Activated CD4-positive, alpha-beta T cell treated with anti-CD3 and anti-CD28 coated beads, Interleukin-2, amount 10 ng/mL, durations not matched to agents 7 days and 5 days (primary cell): ENCODE measurements around the gene CCDC40. TPM values are rescaled to one million over a fixed set of nuclear protein-coding genes. Genes with fewer than 3 reads are reported as not detected.

Experiments used
- CTCF ChIA-PET: fragments of 350-600 bp; sonication (Branson Sonifier 250); formaldehyde crosslinking; loops from one replicate; lab custom pipeline; 2021; ENCODE audit warnings: antibody characterized with exemption; lab: Charles Lee
- POLR2A ChIA-PET: fragments of 350-600 bp; sonication (Branson Sonifier 250); formaldehyde crosslinking; loops from one replicate; lab custom pipeline; 2021; ENCODE audit warnings: antibody characterized with exemption; lab: Charles Lee
- DNase-seq: peaks from one replicate; pipeline ENCODE4 v3.0.0-alpha.2; 2020
- H3K27ac Mint-ChIP-seq: one replicate; pipeline ENCODE4 v1.8.0; 2021; ENCODE audit warnings: mild to moderate bottlenecking, moderate library complexity, mixed read lengths
- H3K27me3 Mint-ChIP-seq: one replicate; pipeline ENCODE4 v1.8.0; 2021; ENCODE audit warnings: mixed read lengths
- H3K36me3 Mint-ChIP-seq: one replicate; pipeline ENCODE4 v1.8.0; 2021; ENCODE audit warnings: low read depth, mixed read lengths
- H3K4me1 Mint-ChIP-seq: one replicate; pipeline ENCODE4 v1.8.0; 2021; ENCODE audit warnings: mixed read lengths
- H3K4me3 Mint-ChIP-seq: one replicate; pipeline ENCODE4 v1.8.0; 2021; ENCODE audit warnings: mild to moderate bottlenecking, moderate library complexity, mixed read lengths
- H3K9me3 Mint-ChIP-seq: one replicate; pipeline ENCODE4 v1.8.0; 2021; ENCODE audit warnings: mixed read lengths
- total RNA-seq, 2 experiments: library from RNA; stranded (reverse); gene quantifications; one replicate each; pipeline ENCODE4 v1.2.3, GENCODE V29; 2021

CCDC40 gene, protein sequence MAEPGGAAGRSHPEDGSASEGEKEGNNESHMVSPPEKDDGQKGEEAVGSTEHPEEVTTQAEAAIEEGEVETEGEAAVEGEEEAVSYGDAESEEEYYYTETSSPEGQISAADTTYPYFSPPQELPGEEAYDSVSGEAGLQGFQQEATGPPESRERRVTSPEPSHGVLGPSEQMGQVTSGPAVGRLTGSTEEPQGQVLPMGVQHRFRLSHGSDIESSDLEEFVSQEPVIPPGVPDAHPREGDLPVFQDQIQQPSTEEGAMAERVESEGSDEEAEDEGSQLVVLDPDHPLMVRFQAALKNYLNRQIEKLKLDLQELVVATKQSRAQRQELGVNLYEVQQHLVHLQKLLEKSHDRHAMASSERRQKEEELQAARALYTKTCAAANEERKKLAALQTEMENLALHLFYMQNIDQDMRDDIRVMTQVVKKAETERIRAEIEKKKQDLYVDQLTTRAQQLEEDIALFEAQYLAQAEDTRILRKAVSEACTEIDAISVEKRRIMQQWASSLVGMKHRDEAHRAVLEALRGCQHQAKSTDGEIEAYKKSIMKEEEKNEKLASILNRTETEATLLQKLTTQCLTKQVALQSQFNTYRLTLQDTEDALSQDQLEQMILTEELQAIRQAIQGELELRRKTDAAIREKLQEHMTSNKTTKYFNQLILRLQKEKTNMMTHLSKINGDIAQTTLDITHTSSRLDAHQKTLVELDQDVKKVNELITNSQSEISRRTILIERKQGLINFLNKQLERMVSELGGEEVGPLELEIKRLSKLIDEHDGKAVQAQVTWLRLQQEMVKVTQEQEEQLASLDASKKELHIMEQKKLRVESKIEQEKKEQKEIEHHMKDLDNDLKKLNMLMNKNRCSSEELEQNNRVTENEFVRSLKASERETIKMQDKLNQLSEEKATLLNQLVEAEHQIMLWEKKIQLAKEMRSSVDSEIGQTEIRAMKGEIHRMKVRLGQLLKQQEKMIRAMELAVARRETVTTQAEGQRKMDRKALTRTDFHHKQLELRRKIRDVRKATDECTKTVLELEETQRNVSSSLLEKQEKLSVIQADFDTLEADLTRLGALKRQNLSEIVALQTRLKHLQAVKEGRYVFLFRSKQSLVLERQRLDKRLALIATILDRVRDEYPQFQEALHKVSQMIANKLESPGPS
- total RNA-seq = not detected

DNA sequence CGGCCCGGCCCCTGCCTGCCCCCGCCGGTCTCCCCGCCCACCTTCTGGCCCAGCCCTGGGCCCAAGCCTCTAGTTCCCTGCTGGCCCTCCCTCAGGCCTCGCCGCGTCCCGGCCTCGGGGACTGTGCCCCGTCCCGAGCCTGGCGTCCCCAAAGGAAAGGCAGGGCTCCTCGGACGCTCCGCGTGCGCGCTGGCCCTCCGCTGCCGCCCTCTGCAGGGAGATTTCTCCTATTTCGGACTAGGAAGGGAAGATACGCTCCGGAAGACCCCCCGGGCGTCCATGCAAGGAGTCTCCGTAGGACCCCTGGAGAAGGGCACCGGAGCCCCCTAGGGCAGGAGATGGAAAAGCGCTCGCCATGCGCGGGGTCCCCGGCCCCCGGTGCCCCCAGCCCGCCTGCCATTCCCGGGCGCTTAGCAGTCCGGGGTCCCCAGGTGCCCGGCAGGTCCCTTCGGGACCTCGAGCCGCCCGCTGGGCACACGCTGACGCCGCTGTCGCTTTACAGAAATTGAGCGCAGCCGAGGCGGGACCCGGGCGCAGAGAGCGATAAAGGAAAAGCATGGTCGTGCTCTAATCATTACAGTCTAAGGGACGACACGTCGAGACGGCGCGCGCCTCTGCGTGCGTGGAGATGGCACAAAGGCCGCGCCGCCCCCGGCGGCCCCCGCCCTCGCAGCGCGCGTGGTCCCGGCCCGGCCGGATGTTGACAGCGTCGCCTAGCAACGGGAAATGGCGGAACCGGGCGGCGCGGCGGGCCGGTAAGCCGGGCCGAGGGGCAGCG, at the start of gene CCDC40:
TSS of gene CCDC40 (plus strand) at position 706 of the 778 bp plus-strand sequence. CDS start at position 727, 21 bp downstream.
- ChIA-PET POLR2A (no interaction called here), CTCF (no interaction called here)
- DNase-seq = peak; percentile 79
- Mint-ChIP-seq H3K27me3 (peaks cover 41% of the 10 kb centered on the region), H3K27ac (peak within 1 kb of the TSS; percentile 25), H3K4me1 (peaks cover 16% of the 10 kb centered on the region), H3K4me3 (peak within 1 kb of the TSS; percentile 73), H3K9me3 (no peaks in the 10 kb centered on the region), H3K36me3 (no peaks in the 10 kb centered on the region)

DNA sequence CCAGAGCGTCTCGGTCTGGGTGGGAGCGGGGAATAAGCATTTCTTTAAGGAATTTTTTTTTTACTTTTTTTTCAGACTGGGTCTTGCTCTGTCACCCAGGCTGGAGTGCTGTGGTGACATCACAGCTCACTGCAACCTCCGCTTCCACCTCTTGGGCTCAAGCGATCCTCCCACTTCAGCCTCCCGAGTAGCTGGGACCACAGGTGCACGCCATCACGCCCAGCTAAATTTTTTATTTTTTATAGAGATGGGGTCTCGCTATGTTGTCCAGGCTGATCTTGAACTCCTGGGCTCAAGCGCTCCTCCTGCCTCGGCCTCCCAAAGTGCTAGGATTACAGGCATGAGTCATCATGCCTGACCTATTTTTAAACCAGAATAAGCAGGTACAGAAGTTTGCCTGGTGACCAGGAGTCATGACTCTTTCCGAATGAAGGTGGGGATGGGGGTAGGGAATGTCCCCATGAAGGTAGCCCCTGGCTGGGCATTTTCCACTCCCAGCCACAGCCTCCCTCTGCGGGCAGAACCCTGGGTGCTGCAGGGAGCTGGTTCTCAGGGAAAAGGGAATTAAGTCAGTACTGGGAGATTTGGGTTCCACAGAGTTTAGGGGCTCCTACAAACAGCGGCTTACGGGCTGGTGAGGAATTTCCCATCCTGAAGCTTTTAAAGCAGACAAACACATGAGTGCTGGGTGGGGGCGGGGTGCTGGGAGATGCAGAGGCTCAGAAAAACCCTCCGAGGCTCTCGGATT, 49.1 kb upstream of the CCDC40 start:
- H3K27me3 Mint-ChIP-seq = no peaks in the 10 kb centered on the region
- no peak overlapping the region for H3K27ac Mint-ChIP-seq
- no peak for DNase-seq
- CTCF ChIA-PET = no interaction called here
- POLR2A ChIA-PET = interaction anchor here (0.6 kb wide), 1 partner anchor 191 kb away, joined by 3 read pairs; the partner anchor contains the start of gene CBX8
- H3K4me3 Mint-ChIP-seq = no peak overlapping the region
- H3K9me3 Mint-ChIP-seq = no peaks in the 10 kb centered on the region
- H3K36me3 Mint-ChIP-seq = no peaks in the 10 kb centered on the region
- H3K4me1 Mint-ChIP-seq = peaks cover 7% of the 10 kb centered on the region

DNA sequence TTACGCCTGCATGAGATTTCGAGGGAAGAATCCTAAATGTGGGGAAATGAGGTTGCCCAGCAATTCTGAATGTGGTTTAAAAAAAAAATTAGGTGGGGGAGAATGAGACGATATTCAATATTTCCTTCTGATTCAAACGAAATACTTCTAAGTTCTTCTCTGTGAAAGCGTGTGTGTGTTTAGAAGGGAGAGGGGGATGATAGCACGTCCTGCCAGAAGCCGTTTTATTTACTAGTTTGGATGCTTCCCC, 48.6 kb upstream of the CCDC40 start:
- H3K9me3 Mint-ChIP-seq = no peaks in the 10 kb centered on the region
- DNase-seq = no peak
- no peaks in the 10 kb centered on the region for H3K36me3 Mint-ChIP-seq
- H3K4me1 Mint-ChIP-seq = peaks cover 12% of the 10 kb centered on the region
- no peak overlapping the region for H3K27ac Mint-ChIP-seq
- CTCF ChIA-PET = no interaction called here
- POLR2A ChIA-PET = no interaction called here
- H3K27me3 Mint-ChIP-seq = no peaks in the 10 kb centered on the region
- no peak overlapping the region for H3K4me3 Mint-ChIP-seq

DNA sequence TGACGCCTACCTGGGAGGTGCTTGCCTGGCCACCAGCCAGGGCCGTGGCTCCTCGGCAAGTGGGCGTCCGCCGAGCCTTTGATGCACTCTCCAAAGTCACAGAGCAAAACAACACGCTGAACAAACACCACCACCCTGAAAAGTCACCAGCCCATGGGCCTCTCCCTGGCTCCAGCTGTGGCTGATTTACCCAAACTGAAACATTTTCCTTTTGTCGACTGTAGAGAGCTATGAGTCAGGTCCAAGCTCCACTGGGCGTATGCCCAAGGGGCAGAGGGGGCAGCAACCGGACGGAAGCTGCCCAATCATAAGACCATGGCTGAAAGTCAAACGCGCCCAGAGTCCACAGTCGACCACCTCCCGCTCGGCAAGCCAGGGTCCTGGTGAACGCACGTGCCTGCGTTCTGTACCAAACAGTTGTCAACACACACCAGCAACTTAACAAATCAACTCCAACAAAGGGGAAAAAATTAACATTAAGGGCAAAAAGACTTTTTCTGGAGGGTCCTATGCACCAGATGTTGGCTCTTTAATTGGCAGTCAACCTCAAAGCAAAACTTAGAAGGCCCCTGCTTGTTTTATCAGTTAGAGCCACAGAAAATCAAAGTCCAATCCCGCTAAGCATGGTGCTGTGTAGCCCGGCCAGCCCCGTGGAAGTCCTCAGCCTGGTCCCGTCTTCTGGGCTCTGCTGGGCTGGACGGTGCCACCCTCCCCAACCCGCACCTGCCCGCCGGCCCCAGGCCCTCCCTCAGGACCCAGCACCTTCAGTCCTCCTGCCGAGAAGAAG, 48.1 kb upstream of the CCDC40 start:
- Mint-ChIP-seq H3K27me3 (no peaks in the 10 kb centered on the region), H3K27ac (no peak overlapping the region), H3K4me1 (peaks cover 17% of the 10 kb centered on the region), H3K4me3 (no peak overlapping the region), H3K9me3 (no peaks in the 10 kb centered on the region), H3K36me3 (no peaks in the 10 kb centered on the region)
- ChIA-PET POLR2A (no interaction called here), CTCF (no interaction called here)
- DNase-seq = no peak

DNA sequence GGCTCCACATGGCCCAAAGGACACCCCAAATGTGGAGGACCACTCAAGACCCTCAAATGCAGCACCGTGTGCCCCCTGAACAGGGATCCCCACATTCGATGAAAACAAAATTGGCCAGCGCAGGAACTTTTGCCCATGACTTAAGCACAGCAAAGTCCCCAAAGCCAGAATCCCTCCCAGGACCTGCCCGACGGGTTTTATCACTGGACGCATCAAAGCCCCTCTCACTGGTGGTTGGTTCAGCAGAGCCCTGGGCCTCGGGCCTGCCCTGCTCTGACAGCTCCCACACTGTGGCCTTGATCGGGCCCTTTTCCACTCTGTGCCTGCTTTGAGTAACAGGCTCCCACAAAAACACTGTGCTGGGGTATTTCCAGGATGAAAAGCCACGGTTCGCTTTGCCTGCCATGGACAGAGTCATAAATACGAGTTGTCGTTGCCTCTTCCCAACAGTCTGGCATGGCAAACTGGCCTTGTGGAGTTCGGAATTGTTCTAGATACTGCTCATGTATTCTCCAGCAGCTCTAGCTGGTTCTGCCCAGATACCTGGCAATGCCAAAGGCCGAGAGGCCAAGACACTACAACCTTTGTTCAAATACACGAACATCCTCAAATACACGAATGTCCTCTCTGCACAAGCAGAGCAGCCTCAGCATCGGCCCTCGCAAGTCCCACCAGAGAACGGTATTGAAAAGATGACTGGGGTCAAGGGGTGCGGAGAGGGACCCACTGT, 47.2 kb upstream of the CCDC40 start:
- no peak for DNase-seq
- Mint-ChIP-seq H3K36me3 (no peaks in the 10 kb centered on the region), H3K27me3 (no peaks in the 10 kb centered on the region), H3K9me3 (no peaks in the 10 kb centered on the region), H3K27ac (no peak overlapping the region), H3K4me1 (peaks cover 25% of the 10 kb centered on the region), H3K4me3 (no peak overlapping the region)
- ChIA-PET POLR2A (no interaction called here), CTCF (interaction anchor here (0.5 kb wide), 1 partner anchor 337 kb away, joined by 4 read pairs; no protein-coding TSS in a partner anchor)

DNA sequence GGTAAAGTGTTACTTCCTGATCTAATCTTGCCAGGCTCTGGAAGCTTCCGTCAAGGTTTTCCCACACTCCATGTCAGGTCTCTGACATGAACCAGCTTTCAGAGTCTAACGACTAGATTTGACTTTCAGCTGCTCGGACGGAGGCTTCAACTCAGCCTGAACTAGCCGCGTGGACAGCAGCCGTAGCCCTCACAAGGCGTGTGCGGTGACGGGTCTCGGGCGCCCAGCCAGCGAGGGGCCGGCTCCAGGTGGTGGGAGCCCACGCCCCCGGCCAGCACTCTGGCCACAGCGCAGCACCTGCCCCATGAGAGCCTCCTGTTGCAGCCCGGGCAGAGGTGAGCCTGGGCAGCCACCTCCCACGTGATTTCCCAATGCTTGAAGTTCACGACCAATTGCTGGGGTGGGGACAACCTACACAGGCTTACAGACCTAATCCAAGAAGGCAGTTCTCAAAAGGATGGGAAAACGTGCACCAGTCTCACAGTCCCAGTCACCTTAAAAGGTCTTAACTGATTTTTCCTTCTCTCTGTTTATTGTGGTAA, 46.3 kb upstream of the CCDC40 start:
- ChIA-PET CTCF (interaction anchor here (0.5 kb wide), 1 partner anchor 338 kb away, joined by 4 read pairs; no protein-coding TSS in a partner anchor), POLR2A (no interaction called here)
- no peak overlapping the region for H3K27ac Mint-ChIP-seq
- H3K4me1 Mint-ChIP-seq = peaks cover 28% of the 10 kb centered on the region
- no peak for DNase-seq
- H3K4me3 Mint-ChIP-seq = no peak overlapping the region
- no peaks in the 10 kb centered on the region for H3K9me3 Mint-ChIP-seq
- H3K36me3 Mint-ChIP-seq = no peaks in the 10 kb centered on the region
- H3K27me3 Mint-ChIP-seq = no peaks in the 10 kb centered on the region

DNA sequence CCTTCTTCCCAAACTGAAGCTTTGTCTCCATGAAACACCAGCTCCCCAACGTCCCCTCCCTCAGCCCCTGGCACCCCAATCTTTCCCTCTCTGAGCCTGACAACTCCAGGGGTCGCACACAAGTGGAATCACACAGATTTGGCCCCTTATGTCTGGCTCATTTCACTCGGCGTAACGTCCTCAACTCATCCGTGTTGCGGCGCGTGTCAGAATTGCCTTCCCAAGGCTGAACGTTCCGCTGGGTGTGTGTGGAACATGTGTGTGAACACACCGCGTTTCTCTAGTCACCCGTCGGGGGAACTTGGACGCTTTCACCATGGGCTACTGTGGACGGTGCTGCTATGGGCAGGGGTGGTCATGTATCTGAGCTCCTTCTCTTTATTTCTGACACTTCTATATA, 45.7 kb upstream of the CCDC40 start:
- POLR2A ChIA-PET = no interaction called here
- no peak for DNase-seq
- CTCF ChIA-PET = no interaction called here
- H3K9me3 Mint-ChIP-seq = no peaks in the 10 kb centered on the region
- peaks cover 32% of the 10 kb centered on the region for H3K4me1 Mint-ChIP-seq
- H3K4me3 Mint-ChIP-seq = no peak overlapping the region
- H3K27me3 Mint-ChIP-seq = no peaks in the 10 kb centered on the region
- no peak overlapping the region for H3K27ac Mint-ChIP-seq
- no peaks in the 10 kb centered on the region for H3K36me3 Mint-ChIP-seq

DNA sequence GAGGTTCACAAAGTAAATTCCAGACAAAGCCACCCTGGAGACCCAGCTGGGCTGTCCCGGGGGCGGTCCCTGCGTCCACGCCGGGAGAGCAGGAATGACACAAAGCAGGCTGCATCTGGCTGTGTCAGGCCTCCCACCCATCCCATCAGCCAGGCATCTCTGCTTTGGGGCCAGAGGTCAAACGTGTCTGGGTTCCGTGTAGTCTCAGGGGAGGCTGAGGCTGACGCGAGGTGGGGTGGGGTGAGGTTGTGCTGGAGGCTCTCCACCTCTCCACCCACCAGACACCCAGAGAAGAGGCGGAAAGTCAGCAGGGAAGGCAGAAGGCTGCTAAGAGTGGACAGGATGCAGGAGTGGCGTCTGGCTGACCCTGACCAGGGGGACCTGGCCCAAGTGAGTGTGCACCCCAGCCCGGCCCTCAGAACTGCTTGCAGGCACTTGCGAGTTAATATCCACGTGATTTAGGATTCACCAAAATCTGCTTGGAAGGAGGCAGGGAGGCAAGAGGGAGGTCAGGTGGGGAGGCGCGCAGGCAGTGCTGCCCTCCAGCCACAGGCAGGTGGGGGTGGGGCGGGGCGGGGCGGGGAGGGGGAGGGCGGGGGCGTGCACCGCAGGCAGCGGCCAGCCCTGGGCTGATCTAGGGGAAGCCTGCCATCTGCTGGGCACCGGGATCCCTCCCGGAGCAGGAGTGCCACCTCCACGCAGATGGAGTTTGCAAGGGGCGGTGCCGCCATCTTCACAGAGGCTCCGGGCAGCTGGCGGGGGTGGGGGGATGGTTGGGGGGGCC, 45.1 kb upstream of the CCDC40 start:
- CTCF ChIA-PET = interaction anchor here (0.6 to 1.1 kb wide), 5 partner anchors 17 to 253 kb away, joined by 3 to 4 read pairs (median 3); partner anchors contain the start of gene GAA
- POLR2A ChIA-PET = no interaction called here
- no peak overlapping the region for H3K27ac Mint-ChIP-seq
- H3K4me1 Mint-ChIP-seq = peaks cover 38% of the 10 kb centered on the region
- peak; percentile 87 for DNase-seq
- H3K9me3 Mint-ChIP-seq = no peaks in the 10 kb centered on the region
- H3K4me3 Mint-ChIP-seq = peak overlapping the region; percentile 61
- no peaks in the 10 kb centered on the region for H3K36me3 Mint-ChIP-seq
- H3K27me3 Mint-ChIP-seq = no peaks in the 10 kb centered on the region

DNA sequence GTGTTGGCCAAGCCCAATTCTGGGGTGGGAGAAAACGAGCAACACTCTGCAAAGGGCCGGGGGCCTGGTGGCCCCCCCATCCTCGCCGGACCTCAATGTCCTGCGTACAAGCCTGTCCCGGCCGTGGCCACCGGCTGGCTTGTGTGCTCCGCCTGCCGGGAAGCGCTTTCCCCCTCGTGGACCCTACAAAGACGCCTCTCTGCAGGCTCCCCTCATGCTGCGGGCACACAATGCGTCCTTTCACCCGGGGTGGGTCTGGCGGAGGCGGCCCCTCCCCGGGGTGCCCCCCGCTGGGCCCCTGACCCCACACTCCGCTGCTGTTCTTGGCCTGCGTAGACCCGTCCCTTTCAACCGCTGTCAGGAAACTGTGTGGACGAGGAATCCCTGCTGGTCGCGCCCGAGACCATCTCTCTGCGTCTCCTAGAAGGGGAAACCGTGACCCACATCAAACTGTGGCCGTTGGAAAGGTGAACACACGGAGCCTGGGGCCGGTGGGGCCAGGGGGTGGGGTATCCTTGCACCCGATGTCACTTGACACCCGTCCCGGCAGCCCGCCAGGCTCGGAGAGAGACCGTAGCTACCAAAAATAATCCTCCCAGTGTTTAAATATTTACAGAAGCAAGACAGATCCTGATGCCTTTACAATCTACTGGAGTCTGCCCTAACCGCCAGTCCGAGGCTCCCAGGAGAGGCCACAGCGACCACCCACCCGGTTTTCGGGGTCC, 44.4 kb upstream of the CCDC40 start:
- POLR2A ChIA-PET = no interaction called here
- CTCF ChIA-PET = interaction anchor here (0.6 to 3.2 kb wide), 7 partner anchors 13 to 254 kb away, joined by 3 to 9 read pairs (median 3); partner anchors contain the start of gene GAA
- DNase-seq = no peak
- peak overlapping the region; percentile 75 for H3K27ac Mint-ChIP-seq
- no peaks in the 10 kb centered on the region for H3K27me3 Mint-ChIP-seq
- no peaks in the 10 kb centered on the region for H3K36me3 Mint-ChIP-seq
- peaks cover 46% of the 10 kb centered on the region for H3K4me1 Mint-ChIP-seq
- peak overlapping the region; percentile 61 for H3K4me3 Mint-ChIP-seq
- no peaks in the 10 kb centered on the region for H3K9me3 Mint-ChIP-seq
